ENCODE measurements around the gene SLIT2.

The SLIT2 gene

GRCh38 chr4:20255251-20255586 is 3.5 kb downstream of the SLIT2 start:
- DNase-seq (ENCODE audit: low spot score) = no peak
- H3K27me3 Mint-ChIP-seq (ENCODE audit: low read depth) = peaks cover 49% of the 10 kb centered on the region
- H3K4me3 Mint-ChIP-seq = no peak overlapping the region
- H3K9me3 Mint-ChIP-seq = no peaks in the 10 kb centered on the region
- H3K36me3 Mint-ChIP-seq (ENCODE audit: low read depth) = no peaks in the 10 kb centered on the region
- H3K4me1 Mint-ChIP-seq (ENCODE audit: low read depth) = peaks cover 5% of the 10 kb centered on the region
- H3K27ac Mint-ChIP-seq = no peak overlapping the region

GRCh38 chr4:20255823-20256222 is 4.1 kb downstream of the SLIT2 start:
- no peak overlapping the region for H3K4me3 Mint-ChIP-seq
- H3K36me3 Mint-ChIP-seq (ENCODE audit: low read depth) = no peaks in the 10 kb centered on the region
- H3K4me1 Mint-ChIP-seq (ENCODE audit: low read depth) = peaks cover 5% of the 10 kb centered on the region
- no peaks in the 10 kb centered on the region for H3K9me3 Mint-ChIP-seq
- H3K27me3 Mint-ChIP-seq (ENCODE audit: low read depth) = peaks cover 43% of the 10 kb centered on the region
- no peak for DNase-seq (ENCODE audit: low spot score)
- no peak overlapping the region for H3K27ac Mint-ChIP-seq

- Mint-ChIP-seq H3K27me3 (ENCODE audit: low read depth) (peaks cover 37% of the 10 kb centered on the region), H3K36me3 (ENCODE audit: low read depth) (no peaks in the 10 kb centered on the region), H3K4me1 (ENCODE audit: low read depth) (peaks cover 3% of the 10 kb centered on the region), H3K4me3 (no peak overlapping the region), H3K27ac (no peak overlapping the region), H3K9me3 (no peaks in the 10 kb centered on the region)
- no peak for DNase-seq (ENCODE audit: low spot score)
Observed at GRCh38 chr4:20256381-20256881, 4.7 kb downstream of the SLIT2 start.

GRCh38 chr4:20259707-20260106 is 8.0 kb downstream of the SLIT2 start:
- DNase-seq (ENCODE audit: low spot score) = no peak
- Mint-ChIP-seq H3K4me3 (no peak overlapping the region), H3K9me3 (no peaks in the 10 kb centered on the region), H3K27me3 (ENCODE audit: low read depth) (peaks cover 16% of the 10 kb centered on the region), H3K36me3 (ENCODE audit: low read depth) (no peaks in the 10 kb centered on the region), H3K4me1 (ENCODE audit: low read depth) (no peaks in the 10 kb centered on the region), H3K27ac (no peak overlapping the region)

- H3K4me1 Mint-ChIP-seq (ENCODE audit: low read depth) = no peaks in the 10 kb centered on the region
Observed at GRCh38 chr4:20260821-20261220, 9.1 kb downstream of the SLIT2 start.

GRCh38 chr4:20262221-20262620 is 10.5 kb downstream of the SLIT2 start:
- Mint-ChIP-seq H3K27me3 (ENCODE audit: low read depth) (peaks cover 2% of the 10 kb centered on the region), H3K4me1 (ENCODE audit: low read depth) (no peaks in the 10 kb centered on the region), H3K4me3 (no peak overlapping the region), H3K36me3 (ENCODE audit: low read depth) (no peaks in the 10 kb centered on the region), H3K27ac (no peak overlapping the region), H3K9me3 (no peaks in the 10 kb centered on the region)
- DNase-seq (ENCODE audit: low spot score) = no peak

More at GRCh38 chr4:20260821-20261220, 9.1 kb downstream of the SLIT2 start:
- DNase-seq (ENCODE audit: low spot score) = no peak
- Mint-ChIP-seq H3K27ac (no peak overlapping the region), H3K36me3 (ENCODE audit: low read depth) (no peaks in the 10 kb centered on the region), H3K4me3 (no peak overlapping the region), H3K9me3 (no peaks in the 10 kb centered on the region), H3K27me3 (ENCODE audit: low read depth) (peaks cover 5% of the 10 kb centered on the region)

GRCh38 chr4:20264688-20265087 is 13.0 kb downstream of the SLIT2 start:
- Mint-ChIP-seq H3K36me3 (ENCODE audit: low read depth) (no peaks in the 10 kb centered on the region), H3K4me3 (no peak overlapping the region), H3K27ac (no peak overlapping the region), H3K9me3 (no peaks in the 10 kb centered on the region), H3K4me1 (ENCODE audit: low read depth) (no peaks in the 10 kb centered on the region), H3K27me3 (ENCODE audit: low read depth) (no peaks in the 10 kb centered on the region)
- DNase-seq (ENCODE audit: low spot score) = no peak

- Mint-ChIP-seq H3K4me3 (no peak overlapping the region), H3K27ac (no peak overlapping the region), H3K27me3 (ENCODE audit: low read depth) (no peaks in the 10 kb centered on the region), H3K9me3 (no peaks in the 10 kb centered on the region), H3K4me1 (ENCODE audit: low read depth) (no peaks in the 10 kb centered on the region), H3K36me3 (ENCODE audit: low read depth) (no peaks in the 10 kb centered on the region)
- DNase-seq (ENCODE audit: low spot score) = no peak
Observed at GRCh38 chr4:20265726-20266125, 14.0 kb downstream of the SLIT2 start.

GRCh38 chr4:20266215-20267082 is 14.7 kb downstream of the SLIT2 start:
- no peak overlapping the region for H3K4me3 Mint-ChIP-seq
- H3K4me1 Mint-ChIP-seq (ENCODE audit: low read depth) = no peaks in the 10 kb centered on the region
- no peaks in the 10 kb centered on the region for H3K27me3 Mint-ChIP-seq (ENCODE audit: low read depth)
- H3K9me3 Mint-ChIP-seq = no peaks in the 10 kb centered on the region
- no peaks in the 10 kb centered on the region for H3K36me3 Mint-ChIP-seq (ENCODE audit: low read depth)
- DNase-seq (ENCODE audit: low spot score) = no peak
- no peak overlapping the region for H3K27ac Mint-ChIP-seq

- Mint-ChIP-seq H3K27me3 (ENCODE audit: low read depth) (no peaks in the 10 kb centered on the region), H3K27ac (no peak overlapping the region), H3K9me3 (no peaks in the 10 kb centered on the region), H3K4me3 (no peak overlapping the region), H3K36me3 (ENCODE audit: low read depth) (no peaks in the 10 kb centered on the region), H3K4me1 (ENCODE audit: low read depth) (no peaks in the 10 kb centered on the region)
- DNase-seq (ENCODE audit: low spot score) = no peak
Observed at GRCh38 chr4:20268028-20268427, 16.3 kb downstream of the SLIT2 start.

GRCh38 chr4:20269320-20269719 is 17.6 kb downstream of the SLIT2 start:
- H3K9me3 Mint-ChIP-seq = no peaks in the 10 kb centered on the region
- H3K27me3 Mint-ChIP-seq (ENCODE audit: low read depth) = no peaks in the 10 kb centered on the region
- H3K4me3 Mint-ChIP-seq = no peak overlapping the region
- H3K36me3 Mint-ChIP-seq (ENCODE audit: low read depth) = no peaks in the 10 kb centered on the region
- H3K4me1 Mint-ChIP-seq (ENCODE audit: low read depth) = no peaks in the 10 kb centered on the region
- H3K27ac Mint-ChIP-seq = no peak overlapping the region
- no peak for DNase-seq (ENCODE audit: low spot score)

- Mint-ChIP-seq H3K27ac (no peak overlapping the region), H3K27me3 (ENCODE audit: low read depth) (no peaks in the 10 kb centered on the region), H3K36me3 (ENCODE audit: low read depth) (no peaks in the 10 kb centered on the region), H3K9me3 (no peaks in the 10 kb centered on the region), H3K4me1 (ENCODE audit: low read depth) (no peaks in the 10 kb centered on the region), H3K4me3 (no peak overlapping the region)
- DNase-seq (ENCODE audit: low spot score) = no peak
Observed at GRCh38 chr4:20271950-20272349, 20.2 kb downstream of the SLIT2 start.

GRCh38 chr4:20272411-20272872 is 20.7 kb downstream of the SLIT2 start:
- H3K9me3 Mint-ChIP-seq = no peaks in the 10 kb centered on the region
- no peaks in the 10 kb centered on the region for H3K4me1 Mint-ChIP-seq (ENCODE audit: low read depth)
- no peaks in the 10 kb centered on the region for H3K27me3 Mint-ChIP-seq (ENCODE audit: low read depth)
- H3K27ac Mint-ChIP-seq = no peak overlapping the region
- no peak for DNase-seq (ENCODE audit: low spot score)
- no peak overlapping the region for H3K4me3 Mint-ChIP-seq
- no peaks in the 10 kb centered on the region for H3K36me3 Mint-ChIP-seq (ENCODE audit: low read depth)

- no peaks in the 10 kb centered on the region for H3K4me1 Mint-ChIP-seq (ENCODE audit: low read depth)
- no peak for DNase-seq (ENCODE audit: low spot score)
- no peaks in the 10 kb centered on the region for H3K27me3 Mint-ChIP-seq (ENCODE audit: low read depth)
- no peaks in the 10 kb centered on the region for H3K9me3 Mint-ChIP-seq
- H3K36me3 Mint-ChIP-seq (ENCODE audit: low read depth) = no peaks in the 10 kb centered on the region
- H3K27ac Mint-ChIP-seq = no peak overlapping the region
- H3K4me3 Mint-ChIP-seq = no peak overlapping the region
Observed at GRCh38 chr4:20273793-20274192, 22.1 kb downstream of the SLIT2 start.

GRCh38 chr4:20276848-20277247 is 25.1 kb downstream of the SLIT2 start:
- no peak overlapping the region for H3K27ac Mint-ChIP-seq
- no peak for DNase-seq (ENCODE audit: low spot score)
- H3K36me3 Mint-ChIP-seq (ENCODE audit: low read depth) = no peaks in the 10 kb centered on the region
- no peaks in the 10 kb centered on the region for H3K9me3 Mint-ChIP-seq
- no peaks in the 10 kb centered on the region for H3K27me3 Mint-ChIP-seq (ENCODE audit: low read depth)
- no peaks in the 10 kb centered on the region for H3K4me1 Mint-ChIP-seq (ENCODE audit: low read depth)
- H3K4me3 Mint-ChIP-seq = no peak overlapping the region
